ENCODE results near the gene VAV3. TPM values are rescaled to one million over a fixed set of nuclear protein-coding genes. Genes with fewer than 3 reads are reported as not detected.

Gene VAV3
- polyA plus RNA-seq, 1 donor, result 4.5 TPM

GRCh38 chr1:107570768-107571167 lies 394.2 kb downstream of the VAV3 start:
- DNase-seq, result no peak

DNA sequence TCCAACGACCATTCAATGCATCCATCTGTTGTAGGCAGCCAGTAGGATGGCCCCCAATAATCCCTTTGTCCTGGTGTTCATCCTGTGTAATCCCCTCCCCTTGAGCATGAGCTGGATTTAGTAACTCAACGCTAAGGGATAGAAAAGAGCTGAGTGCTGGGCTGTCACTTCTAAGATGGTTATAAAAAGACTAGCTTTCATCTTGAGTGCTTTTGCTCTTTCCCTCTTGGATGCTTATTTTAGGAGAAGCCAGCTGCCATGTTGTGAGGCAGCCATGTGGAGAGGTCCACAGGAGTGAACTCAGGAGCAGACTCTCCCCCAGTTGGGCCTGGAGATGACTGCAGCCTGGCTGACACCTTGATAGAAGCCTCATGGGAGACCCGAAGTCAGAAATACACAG lies 401.5 kb downstream of the VAV3 start:
- DNase-seq, result no peak

- DNase-seq, result no peak
Observed at GRCh38 chr1:107559881-107560280, 405.1 kb downstream of the VAV3 start.

- DNase-seq, result no peak
Observed at GRCh38 chr1:107557095-107557494, 407.9 kb downstream of the VAV3 start.

DNA sequence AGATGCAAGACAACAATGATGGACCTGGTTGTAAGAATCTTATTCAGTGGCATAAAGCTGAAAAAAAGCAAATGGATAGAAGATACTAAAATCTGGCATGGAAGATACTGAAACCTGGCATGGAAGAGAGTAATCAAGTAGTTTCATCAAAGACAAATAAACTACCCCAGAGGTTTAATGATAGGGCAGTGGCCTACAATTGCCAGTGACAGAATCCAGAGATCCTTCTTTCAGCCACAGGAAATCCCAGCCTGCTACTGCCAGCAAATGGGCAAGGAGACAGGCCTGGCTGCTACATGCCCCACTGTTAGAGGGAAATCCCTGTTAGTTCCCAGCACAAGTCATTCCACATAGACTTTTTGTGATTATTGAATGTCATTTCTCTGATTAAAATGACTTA lies 409.4 kb downstream of the VAV3 start:
- DNase-seq, result no peak

- no peak for DNase-seq
Observed at GRCh38 chr1:107552781-107553180, 412.2 kb downstream of the VAV3 start.

- no peak for DNase-seq
Observed at GRCh38 chr1:107551456-107551855, 413.5 kb downstream of the VAV3 start.

- no peak for DNase-seq
Observed at GRCh38 chr1:107550358-107550757, 414.6 kb downstream of the VAV3 start.

DNA sequence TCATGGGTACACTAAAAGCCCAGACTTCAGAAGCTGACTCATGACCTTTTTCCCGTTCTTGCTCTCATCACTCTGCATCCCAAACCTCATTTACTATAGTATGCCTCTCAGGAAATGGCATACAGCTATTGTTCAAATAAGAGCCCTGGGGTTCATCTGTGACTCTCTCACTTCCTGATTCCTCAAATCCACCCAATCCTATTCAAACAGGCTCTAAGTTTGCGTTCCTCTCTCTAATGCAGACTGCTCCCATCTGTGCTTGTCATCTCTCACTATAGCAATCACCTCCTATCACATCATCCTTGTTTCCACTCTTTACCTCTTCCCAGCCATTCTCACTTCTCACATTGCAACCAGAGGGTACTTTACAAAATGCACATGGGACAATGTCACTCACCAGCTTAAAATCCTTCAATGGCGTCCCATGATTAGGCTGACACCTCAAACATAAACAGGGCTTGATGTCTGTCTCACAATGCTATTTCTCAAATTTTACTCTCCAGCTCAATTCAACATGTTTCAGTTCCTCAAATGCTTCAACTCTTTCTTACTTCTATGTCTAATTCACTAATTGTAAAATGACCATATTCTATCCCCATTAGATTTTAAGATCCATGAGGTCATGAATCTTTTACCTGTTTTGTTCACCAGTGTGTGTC lies 415.7 kb downstream of the VAV3 start:
- no peak for DNase-seq

GRCh38 chr1:107548276-107548675 lies 416.7 kb downstream of the VAV3 start:
- no peak for DNase-seq

DNA sequence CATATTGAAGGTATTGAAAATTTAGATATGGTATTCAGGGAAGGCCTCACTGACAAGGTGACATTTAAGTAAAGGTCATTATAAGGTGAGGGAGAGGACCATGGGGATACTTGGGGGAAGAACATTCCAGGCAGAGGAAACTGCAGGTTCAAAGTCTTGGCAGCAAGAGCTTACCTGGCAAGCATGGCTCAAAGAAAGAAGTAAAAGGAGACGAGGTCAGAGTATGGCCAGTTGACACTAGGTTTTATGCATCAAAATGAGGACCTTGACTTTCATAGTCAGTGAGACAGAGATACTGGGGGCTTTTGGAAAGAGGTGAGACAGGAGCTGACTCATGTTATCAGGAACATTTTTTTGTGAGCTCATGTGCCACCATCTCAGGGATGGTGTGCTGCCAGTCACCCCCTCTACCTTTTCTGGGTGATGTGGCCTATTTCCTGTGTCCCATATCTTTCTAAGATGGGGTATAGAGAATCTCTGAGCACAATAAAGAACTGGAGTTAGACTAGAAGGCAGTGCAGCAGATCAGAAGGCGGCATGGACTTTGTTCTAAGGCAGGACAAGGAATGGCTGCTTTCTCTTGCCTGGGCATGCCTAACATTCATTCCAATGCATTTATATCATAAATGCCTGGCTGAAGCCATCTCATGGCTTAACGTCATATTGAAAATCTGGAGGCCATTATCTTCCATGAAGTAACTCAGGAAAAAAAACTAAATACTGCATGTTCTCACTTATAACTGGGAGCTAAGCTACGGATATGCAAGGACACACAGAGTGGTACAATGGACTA lies 417.4 kb downstream of the VAV3 start:
- no peak for DNase-seq

DNA sequence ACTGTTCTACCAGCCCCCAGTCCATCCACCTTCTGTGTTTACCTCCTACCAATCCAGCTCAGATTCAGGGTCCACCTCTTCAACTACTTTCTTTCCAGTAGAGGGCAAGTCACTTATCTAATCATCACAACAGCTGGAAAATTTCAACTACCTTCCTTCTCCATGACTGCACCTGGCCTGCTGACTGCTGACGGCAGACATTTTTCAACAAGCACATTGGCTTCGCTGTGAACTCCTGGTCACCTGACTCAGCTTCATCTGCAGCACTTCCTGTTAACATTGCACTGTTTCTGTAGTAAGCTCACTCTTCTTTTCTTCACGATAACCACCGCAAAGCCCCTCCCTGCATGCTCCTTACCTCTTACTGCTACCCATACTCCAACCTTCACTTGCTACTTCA lies 418.4 kb downstream of the VAV3 start:
- no peak for DNase-seq

DNA sequence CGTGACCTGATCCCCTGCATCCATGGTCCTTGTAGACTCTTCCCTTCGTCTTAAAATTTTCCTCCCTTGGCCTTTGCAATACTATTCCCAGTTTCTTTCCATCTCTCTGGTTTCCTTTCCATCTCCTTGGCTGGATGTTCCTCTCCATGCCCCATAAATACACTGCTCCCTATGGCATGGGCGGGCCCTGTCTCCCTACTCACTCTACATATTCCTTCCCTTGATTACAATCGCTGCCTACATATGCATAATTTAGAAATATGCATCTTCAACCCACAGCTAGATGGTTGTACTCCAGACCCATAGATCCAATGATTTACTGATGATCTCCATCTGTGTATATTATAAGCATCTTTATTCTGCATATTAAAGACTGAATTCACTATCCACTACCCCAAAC lies 419.1 kb downstream of the VAV3 start:
- no peak for DNase-seq

DNA sequence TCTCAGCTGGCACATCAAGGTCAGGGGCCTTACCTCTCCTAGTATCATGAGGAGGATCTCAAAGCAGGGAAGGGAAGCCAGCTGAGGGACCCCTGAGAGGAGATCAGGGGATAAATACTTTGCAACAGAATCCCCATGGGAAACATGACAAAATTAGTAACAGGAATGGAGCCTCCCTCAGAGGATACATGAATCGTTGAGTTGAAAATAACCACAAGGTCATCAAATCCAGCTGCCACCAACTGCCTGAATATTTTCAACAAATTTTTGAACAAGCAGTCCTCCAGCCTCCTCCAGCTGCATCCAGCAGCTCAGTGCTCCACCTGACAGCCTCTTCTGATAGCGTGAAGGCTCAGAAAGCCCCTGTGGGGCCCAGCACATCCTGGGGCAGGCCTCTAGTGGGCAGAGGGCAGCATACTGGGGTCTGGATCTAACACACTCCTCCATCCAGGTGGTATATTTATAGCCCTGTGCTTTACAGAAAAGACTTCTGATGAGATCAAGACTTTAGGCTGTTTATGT lies 419.9 kb downstream of the VAV3 start:
- DNase-seq, result no peak

GRCh38 chr1:107544285-107544684 lies 420.7 kb downstream of the VAV3 start:
- no peak for DNase-seq

GRCh38 chr1:107541412-107541811 lies 423.6 kb downstream of the VAV3 start:
- no peak for DNase-seq

- DNase-seq, result no peak
Observed at GRCh38 chr1:107538502-107538901, 426.5 kb downstream of the VAV3 start.

DNA sequence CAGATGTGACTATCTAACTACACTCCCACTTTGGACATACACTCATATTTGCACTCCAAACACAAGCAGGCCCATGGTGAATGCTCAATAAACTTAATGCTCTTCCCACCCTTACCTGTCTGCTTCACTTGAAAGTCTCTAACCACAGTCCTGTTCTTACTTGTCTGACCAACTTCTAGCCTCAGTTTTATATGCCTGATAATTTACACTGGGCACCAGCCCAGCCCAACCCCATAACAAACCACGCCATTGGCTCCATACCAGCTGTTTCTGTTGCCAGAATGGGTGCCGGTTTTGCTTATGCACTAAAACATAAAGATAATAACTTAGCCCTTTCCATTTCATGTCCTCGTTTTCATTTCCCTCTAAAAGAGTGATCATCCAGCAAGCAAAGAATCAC lies 428.7 kb downstream of the VAV3 start:
- no peak for DNase-seq

DNA sequence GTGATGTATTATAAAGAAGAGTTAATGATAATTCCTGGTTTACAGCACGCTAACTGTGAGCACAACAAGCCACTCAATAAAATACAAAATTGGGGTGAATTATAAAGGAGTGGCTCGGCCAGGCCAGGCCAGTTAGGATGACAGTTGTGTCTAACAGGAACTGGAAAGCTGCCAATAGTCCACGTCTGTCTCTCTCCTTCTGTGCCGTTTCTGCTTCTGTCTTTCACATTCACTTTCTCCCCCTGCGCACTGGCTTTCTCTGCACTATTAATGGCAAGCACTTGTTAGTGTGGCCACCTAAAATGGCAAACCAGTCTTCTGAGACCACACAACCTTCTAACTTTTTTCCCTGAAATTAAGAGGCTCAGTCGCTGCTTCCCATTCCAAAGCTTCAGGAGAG lies 429.9 kb downstream of the VAV3 start:
- no peak for DNase-seq

DNA sequence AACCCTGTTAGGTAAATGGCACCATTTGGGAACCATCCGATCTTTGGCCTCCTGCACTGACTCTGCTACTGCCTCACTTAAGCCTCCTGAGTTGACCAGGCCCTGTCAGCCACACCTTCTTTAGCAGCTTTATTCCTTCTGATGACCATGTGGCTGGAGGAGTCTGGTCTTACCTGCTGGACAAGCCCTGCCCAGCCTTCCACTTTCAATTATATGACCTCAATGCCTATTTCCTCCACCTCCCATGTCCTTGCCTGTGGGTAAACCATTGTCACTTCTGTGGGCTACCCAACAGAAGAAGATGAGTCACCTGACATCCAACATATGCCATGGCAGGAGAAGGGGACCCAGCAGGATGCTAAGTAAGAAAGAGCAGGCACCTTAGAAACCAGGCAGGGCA lies 430.3 kb downstream of the VAV3 start:
- no peak for DNase-seq

DNA sequence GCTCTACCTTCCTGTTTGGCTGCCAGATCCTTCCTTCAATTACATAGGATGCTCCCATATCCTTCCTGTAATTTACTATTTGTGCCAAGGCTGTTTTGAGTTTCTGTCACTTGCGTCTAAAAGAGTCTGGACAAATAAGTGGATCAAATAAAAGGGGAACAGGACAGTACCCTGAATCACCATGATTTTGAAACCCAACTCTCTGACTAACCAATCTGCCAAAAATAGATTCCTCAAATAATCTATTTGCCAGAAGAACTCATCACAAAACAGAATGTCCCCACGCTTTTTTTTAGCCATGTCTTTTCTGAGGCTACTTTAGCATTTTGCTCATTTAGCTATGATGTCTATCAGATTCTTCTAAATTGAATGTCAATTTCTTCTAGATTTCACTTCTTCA lies 431.5 kb downstream of the VAV3 start:
- no peak for DNase-seq

DNA sequence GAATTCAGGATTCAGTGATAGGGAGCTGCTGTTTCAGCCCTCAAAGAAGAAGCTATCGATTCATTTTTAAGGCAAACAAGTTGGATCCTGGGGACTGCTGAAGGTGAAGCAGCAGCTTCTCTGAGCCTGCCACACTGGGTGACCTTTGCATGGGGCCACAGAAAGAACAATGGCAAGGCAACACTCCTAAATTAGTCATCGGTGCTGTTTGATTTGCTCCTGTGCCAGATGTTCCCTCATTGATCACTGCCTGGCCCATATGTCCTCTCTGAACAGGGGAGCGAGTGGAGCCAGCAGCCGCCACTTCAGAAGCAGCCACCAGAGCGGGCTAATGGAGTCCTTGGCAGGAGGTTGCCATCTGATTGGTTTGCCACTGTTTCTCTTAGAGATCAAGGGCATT lies 432.7 kb downstream of the VAV3 start:
- DNase-seq, result no peak

DNA sequence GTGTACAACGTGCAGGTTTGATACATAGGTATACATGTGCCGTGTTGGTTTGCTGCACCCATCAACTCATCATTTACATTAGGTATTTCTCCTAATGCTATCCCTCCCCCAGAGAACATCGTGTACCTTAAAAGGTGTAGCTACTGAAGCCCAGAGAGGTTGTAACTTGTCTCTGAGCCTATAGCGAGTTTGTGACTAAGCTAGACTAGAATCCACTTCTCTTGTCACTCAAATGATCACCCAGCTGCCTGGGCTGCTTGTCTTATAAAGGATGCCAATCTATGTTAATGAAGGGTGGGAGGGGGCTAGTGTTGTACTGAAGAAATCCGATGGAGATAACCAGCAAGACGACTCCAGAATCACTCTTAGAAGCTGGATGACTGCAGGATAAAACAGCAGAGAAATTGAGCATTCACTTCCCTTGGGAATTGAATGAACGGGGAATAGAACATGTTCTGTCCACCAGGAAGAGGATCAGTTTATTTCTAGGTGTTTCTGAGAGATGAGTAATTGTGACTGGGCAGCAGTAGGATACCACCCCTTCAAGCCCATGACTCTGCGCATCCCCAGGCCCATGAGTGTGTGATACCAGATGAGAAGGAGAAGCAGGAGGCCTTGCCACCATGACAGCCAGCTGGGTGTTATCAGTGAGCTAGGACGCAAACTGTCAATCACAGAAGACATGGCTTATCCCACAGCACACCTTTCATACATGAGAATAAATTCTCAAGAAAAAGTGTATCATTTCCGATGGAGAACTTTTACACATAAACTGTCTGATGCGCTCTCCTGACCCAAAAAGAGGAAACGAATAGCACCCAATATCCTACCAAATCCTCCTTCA lies 433.7 kb downstream of the VAV3 start:
- no peak for DNase-seq

All from hindlimb muscle (tissue), 1 donor.